Measurements from ENCODE around the gene CELSR2.

DNA sequence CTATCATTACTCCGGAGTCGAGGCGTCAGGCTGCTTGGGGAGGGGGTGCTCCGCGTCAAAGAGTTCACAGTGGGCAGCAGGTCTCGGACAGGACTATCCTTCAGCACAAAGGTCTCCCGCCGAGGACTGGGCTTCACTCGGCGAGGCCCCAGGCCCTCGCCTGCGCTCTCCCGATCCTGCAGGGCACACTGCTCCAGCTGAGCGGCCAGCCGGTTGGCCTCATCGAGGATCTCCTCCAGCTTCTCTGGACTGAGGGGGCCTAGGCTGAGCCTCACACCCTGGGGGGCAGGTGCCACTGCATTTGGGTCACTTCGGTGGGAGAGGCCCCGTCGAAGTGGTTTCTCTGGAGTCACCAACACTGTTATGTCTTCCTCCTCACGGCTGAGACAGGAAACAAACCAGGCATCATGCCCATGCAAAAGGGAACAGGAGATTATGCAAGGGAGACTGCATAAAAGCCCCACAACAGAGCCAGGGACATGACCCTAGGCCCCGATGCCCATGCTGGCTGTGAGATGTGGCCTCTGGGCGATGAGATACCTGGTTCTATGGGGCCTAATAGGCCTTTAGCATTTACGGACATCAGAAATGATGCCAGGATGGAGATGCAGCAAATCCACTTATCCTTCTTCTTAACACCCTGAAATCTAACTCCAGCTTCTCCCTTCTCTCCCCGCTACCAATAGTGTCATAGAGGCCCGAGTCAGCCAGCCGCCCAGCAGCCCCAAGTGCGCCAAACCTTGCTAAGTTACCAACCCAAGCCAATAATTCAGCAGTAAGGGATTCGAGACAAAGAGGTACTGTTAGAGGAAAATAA is 32.5 kb downstream of the CELSR2 start:
- TF ChIP-seq CTCF (IDR thresholded peaks at IDR 0.05) (no peak), POLR2A (IDR thresholded peaks at IDR 0.05; ENCODE audit: low read length) (no peak), BHLHE40 (IDR thresholded peaks at IDR 0.05; ENCODE audit: low read depth, low read length) (no peak), HDAC2 (IDR thresholded peaks at IDR 0.05) (no peak), RFX5 (IDR thresholded peaks at IDR 0.05) (no peak), USF2 (IDR thresholded peaks at IDR 0.05) (no peak), HOXA7 (CRISPR knock-in tag; IDR thresholded peaks at IDR 0.05) (no peak), RARB (CRISPR knock-in tag; IDR thresholded peaks at IDR 0.05) (no peak), TP53 (CRISPR knock-in tag; IDR thresholded peaks at IDR 0.05) (no peak)
- TF ChIP-seq, protein P1, sequence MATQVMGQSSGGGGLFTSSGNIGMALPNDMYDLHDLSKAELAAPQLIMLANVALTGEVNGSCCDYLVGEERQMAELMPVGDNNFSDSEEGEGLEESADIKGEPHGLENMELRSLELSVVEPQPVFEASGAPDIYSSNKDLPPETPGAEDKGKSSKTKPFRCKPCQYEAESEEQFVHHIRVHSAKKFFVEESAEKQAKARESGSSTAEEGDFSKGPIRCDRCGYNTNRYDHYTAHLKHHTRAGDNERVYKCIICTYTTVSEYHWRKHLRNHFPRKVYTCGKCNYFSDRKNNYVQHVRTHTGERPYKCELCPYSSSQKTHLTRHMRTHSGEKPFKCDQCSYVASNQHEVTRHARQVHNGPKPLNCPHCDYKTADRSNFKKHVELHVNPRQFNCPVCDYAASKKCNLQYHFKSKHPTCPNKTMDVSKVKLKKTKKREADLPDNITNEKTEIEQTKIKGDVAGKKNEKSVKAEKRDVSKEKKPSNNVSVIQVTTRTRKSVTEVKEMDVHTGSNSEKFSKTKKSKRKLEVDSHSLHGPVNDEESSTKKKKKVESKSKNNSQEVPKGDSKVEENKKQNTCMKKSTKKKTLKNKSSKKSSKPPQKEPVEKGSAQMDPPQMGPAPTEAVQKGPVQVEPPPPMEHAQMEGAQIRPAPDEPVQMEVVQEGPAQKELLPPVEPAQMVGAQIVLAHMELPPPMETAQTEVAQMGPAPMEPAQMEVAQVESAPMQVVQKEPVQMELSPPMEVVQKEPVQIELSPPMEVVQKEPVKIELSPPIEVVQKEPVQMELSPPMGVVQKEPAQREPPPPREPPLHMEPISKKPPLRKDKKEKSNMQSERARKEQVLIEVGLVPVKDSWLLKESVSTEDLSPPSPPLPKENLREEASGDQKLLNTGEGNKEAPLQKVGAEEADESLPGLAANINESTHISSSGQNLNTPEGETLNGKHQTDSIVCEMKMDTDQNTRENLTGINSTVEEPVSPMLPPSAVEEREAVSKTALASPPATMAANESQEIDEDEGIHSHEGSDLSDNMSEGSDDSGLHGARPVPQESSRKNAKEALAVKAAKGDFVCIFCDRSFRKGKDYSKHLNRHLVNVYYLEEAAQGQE (IDR thresholded peaks at IDR 0.05), result no peak

Measured in A549 (cell line).